HCEC 1CT (cell line): Measurements from ENCODE around the gene RALGDS.

Experiments
- DNase-seq: peaks from one replicate; pipeline ENCODE4 v3.0.0-alpha.2; 2017

The RALGDS gene

GRCh38 chr9:133133681-133134387 is 12.8 kb upstream of the RALGDS start:
- peak; percentile 94 for DNase-seq

- no peak for DNase-seq
These were observed 11.1 kb upstream of the RALGDS start for GRCh38 chr9:133132174-133132573.

GRCh38 chr9:133131506-133131905 is 10.5 kb upstream of the RALGDS start:
- DNase-seq: no peak

GRCh38 chr9:133130685-133131244 is 9.7 kb upstream of the RALGDS start:
- no peak for DNase-seq

GRCh38 chr9:133129001-133129795 is 8.2 kb upstream of the RALGDS start:
- DNase-seq: no peak

- DNase-seq: no peak
These were observed 7.1 kb upstream of the RALGDS start for GRCh38 chr9:133128152-133128551.

- no peak for DNase-seq
These were observed 6.4 kb upstream of the RALGDS start for GRCh38 chr9:133127340-133127981.

GRCh38 chr9:133126697-133127339 is 5.8 kb upstream of the RALGDS start:
- no peak for DNase-seq

- DNase-seq: peak; percentile 57
These were observed 5.1 kb upstream of the RALGDS start for GRCh38 chr9:133125941-133126696.

- no peak for DNase-seq
These were observed 3.9 kb upstream of the RALGDS start for GRCh38 chr9:133124907-133125275.

GRCh38 chr9:133124123-133124906 is 3.3 kb upstream of the RALGDS start:
- no peak for DNase-seq

- DNase-seq: no peak
These were observed 2.0 kb upstream of the RALGDS start for GRCh38 chr9:133122935-133123611.

GRCh38 chr9:133122605-133122934 is 1.5 kb upstream of the RALGDS start:
- no peak for DNase-seq

- no peak for DNase-seq
These were observed 993 bp upstream of the RALGDS start for GRCh38 chr9:133121915-133122550.

GRCh38 chr9:133120501-133121197 is 391 bp downstream of the RALGDS start:
- no peak for DNase-seq

- DNase-seq: no peak
These were observed 1.1 kb downstream of the RALGDS start for GRCh38 chr9:133119846-133120500.

- no peak for DNase-seq
These were observed 1.8 kb downstream of the RALGDS start for GRCh38 chr9:133119103-133119845.

- DNase-seq: no peak
These were observed 2.5 kb downstream of the RALGDS start for GRCh38 chr9:133118568-133118967.

- DNase-seq: no peak
These were observed 2.9 kb downstream of the RALGDS start for GRCh38 chr9:133118179-133118520.
